OCI-LY1 (cell line): ENCODE results near the gene KLHL26.

Source experiments
- CTCF ChIP-seq: fragments of 200-600 bp; sonication (generic), shearing (Covaris generic); IDR thresholded peaks from 2 replicates; pipeline ENCODE4 v1.5.1; 2017; ENCODE audit warnings: mild to moderate bottlenecking, antibody characterized with exemption, low read length, moderate library complexity, mixed read lengths
- EZH2 ChIP-seq: fragments of 200-600 bp; sonication (generic), shearing (Covaris generic); IDR thresholded peaks from 2 replicates; pipeline ENCODE4 v1.8.0; 2017; ENCODE audit warnings: borderline replicate concordance, mixed run types, mild to moderate bottlenecking, antibody characterized with exemption, low read length, moderate library complexity, mixed read lengths

GRCh38 chr19:18616023-18616422, 20.8 kb upstream of the KLHL26 start:
- TF ChIP-seq CTCF (no peak), EZH2 (no peak)
